GM18873 (cell line): ENCODE results near the gene TRAF3.

Experiments used
- ATAC-seq: cut with Tn5 transposase; IDR thresholded peaks from one replicate; pipeline ENCODE4 v1.9.1; 2021; ENCODE audit warnings: mild to moderate bottlenecking, moderate library complexity, moderate number of reproducible peaks; ENCODE audit not compliant: unreplicated experiment, low FRiP score

The TRAF3 gene

DNA sequence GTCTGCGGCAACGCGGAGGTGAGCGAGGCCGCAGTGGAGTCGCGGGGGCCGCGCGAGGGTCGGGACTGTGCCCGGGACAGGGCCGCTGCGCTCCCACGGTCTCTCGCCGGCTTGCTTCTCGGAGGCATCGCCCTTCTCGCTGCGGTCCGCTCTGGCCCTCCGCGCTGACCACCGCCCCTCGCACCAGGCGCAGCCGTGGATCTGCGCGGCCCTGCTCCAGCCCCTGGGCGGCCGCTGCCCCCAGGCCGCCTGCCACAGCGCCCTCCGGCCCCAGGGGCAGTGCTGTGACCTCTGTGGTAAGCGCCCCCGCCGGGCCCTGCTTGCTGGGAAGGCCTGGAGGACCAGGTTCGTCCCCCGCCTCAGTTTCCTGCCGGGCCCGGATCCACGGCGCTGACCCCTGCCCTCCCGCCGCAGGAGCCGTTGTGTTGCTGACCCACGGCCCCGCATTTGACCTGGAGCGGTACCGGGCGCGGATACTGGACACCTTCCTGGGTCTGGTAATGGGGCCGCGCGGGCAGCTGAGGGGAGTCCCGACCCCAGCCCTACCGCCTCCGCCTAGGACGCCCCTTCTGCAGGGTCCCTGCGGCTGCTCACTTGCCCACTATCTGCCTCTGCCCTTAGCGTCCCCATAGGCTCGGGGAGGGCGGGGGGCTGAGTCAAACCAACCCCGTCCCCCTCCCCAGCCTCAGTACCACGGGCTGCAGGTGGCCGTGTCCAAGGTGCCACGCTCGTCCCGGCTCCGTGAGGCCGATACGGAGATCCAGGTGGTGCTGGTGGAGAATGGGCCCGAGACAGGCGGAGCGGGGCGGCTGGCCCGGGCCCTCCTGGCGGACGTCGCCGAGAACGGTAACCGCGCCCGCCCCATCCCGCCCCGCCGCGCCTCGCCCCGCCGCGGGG is 152.2 kb downstream of the TRAF3 start:
- no peak for ATAC-seq

DNA sequence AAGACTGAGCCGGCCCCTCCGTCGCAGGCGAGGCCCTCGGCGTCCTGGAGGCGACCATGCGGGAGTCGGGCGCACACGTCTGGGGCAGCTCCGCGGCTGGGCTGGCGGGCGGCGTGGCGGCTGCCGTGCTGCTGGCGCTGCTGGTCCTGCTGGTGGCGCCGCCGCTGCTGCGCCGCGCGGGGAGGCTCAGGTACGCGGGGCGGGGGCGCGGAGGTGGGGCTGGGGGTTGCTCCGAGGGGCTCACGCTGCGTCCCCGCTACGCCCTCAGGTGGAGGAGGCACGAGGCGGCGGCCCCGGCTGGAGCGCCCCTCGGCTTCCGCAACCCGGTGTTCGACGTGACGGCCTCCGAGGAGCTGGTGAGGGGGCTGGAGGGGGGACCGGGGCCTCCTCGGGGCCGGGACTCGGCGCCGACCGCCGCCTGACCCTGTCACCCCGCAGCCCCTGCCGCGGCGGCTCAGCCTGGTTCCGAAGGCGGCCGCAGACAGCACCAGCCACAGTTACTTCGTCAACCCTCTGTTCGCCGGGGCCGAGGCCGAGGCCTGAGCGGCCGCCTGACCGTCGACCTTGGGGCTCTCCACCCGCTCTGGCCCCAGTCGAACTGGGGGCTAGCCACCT is 153.0 kb downstream of the TRAF3 start:
- ATAC-seq, result no peak

DNA sequence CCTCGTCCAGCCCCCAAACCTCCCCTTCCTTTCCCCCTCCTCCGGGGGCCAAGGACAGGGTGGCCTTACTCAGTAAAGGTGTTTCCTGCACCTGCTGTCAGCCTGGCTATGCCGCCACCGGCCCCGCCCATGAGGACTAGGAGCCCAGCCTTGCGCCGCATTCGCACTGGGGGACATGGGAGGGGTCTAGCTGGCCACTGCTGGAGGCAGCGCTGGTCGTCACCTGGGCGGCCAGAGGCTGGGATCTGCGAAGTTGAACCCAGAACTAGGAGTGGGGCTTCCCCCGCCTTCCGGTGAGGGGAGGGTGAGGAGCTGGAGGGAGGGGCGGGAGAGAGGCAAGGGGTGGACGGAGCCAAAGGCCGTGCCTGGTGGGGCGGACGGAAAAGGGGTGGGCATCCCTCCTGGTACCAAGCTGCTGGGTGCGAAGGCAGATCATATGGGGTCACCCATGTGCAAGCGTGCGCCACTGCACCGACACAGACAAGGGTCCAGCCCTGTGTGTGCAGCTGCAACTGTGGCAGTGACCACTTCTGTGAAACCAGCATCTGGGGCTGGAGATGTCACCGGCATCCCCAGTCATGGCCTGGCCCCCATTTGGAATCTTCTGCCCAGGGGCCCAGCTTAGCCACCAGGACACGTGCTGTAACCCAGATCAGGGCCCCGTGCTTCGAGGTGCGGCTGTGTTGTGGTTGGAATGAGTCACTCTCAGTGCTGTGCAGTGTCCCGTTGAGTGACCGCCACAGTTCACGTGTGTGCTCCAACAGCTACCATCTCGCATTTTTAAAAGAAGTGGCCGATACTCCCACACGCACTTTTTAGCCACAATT is 153.7 kb downstream of the TRAF3 start:
- no peak for ATAC-seq

- ATAC-seq, result no peak
Measured at GRCh38 chr14:102931580-102932285, 154.5 kb downstream of the TRAF3 start.

DNA sequence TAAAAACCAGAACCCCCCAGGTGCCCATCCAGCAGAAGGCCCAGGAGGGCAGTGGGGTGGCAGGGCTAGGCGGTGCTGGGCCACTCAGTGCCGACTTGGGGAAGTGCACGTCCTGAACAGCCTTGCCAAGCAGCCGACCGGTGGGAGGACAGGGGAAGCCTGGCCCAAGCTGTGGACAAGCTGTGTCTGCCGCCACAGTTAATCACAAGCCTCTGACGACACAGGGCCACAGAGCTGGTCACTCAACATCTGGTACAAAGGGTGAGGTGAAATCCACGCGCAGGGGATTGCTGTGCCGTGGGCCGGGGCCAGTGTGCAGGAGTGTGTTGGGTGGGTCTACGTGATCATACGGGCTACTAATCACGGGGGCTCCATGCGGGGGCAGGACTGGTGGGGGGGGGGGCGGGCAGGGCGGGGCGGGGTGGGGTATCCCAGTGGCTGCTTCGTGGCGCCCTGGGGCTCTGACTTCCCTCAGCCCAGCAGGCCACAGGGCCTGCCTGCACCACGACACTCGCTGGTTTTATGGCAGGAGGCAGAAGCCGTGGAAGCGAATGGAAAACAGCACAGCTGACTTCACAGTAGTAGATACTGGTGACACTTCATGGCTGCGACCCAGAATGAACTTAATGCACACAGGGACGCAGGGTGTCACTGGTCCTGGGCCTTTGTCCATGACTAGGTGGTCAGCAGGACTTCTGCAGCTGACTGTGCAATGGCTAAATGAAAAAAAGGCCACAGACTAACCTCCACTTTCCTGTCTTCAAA is 155.4 kb downstream of the TRAF3 start:
- no peak for ATAC-seq

DNA sequence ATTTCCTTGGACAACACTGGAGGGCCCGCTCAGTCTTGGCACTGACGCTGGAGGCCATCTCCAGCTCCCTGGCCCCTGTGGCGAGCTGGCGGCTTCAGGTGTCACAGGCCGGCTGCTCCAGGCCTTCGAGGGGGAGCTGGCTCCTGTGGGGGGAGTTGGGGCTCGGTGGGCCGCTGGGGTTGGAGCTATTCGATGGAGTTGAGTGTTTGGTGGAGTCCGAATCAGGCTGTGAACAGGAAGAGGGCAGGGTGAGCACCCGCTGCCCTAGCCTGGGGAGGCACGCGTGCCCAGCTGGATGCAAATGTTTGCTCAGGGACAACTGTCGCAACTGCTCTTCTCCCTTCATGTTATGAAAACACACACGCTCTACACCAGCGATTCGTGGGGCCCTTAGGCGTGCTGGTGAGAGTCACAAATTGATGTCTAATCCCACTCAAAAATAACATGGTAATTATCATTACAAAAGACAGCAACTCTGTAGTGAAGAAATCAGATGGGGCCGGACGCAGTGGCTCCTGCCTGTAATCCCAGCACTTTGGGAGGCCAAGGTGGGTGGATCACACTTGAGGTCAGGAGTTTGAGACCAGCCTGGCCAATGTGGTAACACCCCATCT is 156.5 kb downstream of the TRAF3 start:
- ATAC-seq, result no peak

DNA sequence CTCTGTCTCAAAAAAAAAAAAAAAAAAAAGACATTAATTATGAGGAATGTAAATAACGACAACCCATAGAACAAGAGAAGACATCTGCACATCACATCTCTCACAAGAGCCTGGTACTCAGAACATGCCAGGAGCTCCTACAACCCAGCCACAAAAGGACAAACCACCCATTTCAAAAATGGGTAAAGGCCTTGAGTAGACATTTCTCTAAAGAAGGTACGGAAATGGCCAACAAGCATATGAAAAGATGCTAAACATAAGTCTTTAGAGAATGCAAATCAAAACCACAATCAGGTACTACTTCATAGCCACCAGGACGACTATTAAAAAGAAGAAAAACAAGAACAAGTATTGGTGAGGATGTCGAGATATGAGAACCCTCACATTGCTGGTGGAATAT is 158.5 kb downstream of the TRAF3 start:
- ATAC-seq, result no peak

GRCh38 chr14:102937331-102938175 is 160.3 kb downstream of the TRAF3 start:
- ATAC-seq, result no peak

DNA sequence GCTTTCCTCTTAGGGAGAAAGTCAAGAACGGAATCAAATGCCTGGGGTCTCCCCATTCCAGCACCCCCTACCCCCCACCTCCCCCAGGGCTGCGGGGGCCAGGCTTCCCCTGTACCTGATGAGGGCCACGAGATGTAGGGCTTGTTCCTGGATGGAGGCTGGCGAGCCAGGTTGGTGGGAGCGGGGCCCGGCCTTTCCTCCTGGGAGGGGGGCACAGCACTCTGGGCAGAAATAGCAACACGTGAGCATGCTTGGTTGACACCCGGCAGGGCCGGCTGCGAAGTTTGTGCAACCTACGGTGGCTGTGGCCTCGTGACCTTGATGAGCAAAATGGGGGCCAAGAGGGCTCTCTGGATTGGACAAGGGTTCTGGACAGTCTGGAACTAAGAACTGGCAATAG is 160.9 kb downstream of the TRAF3 start:
- no peak for ATAC-seq

DNA sequence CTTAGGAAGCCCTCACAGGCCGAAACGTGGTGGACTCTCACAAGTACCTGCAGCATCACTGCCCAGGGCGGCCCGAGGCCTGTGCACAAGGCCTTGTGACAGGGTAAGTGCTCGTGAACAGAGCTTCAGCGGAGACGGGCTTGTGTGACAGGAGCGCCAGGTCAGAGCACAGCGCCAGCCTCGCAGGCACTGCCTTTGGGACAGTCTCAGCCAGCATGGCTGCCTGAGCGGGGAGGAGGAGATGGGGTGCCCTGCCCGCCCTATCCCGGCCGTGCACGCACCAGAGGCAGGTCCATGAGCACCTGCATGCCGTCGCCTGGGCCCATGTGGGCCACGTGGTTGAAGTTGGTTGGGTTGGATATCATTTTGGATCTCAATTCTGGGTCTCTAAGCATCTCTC is 162.1 kb downstream of the TRAF3 start:
- ATAC-seq, result no peak

GRCh38 chr14:102939820-102940561 is 162.7 kb downstream of the TRAF3 start:
- ATAC-seq, result no peak

DNA sequence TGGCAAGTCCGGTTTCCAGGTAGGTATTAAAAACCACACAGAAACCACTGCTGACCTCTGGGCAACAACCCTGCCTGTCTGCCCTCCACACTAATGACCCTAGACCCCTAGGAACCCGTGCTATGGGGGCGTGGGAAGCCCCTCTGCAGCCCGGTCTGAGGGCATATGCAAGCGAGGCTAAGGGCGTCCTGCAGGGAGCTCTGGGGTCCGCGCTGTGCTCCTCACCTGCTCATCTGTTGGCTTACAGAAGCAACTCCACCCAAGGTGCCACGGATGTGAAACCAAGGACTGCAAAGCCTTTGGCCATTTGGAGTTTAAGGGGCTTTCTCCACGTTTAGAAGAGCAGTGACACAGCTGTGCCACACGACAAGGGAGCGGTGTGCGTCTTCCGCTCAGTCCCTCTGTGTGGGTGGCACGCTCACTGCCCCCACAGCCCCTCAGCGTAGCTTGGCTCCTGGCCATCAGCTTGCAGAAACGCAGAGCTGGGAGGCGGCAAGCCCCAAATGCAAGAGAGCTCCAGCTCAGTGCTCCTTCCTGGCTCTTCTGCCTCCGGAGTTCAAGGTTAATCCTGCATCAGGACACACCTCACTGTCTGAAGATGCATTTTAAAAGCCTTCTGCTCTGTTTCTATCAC is 163.6 kb downstream of the TRAF3 start:
- no peak for ATAC-seq

GRCh38 chr14:102941419-102942011 is 164.3 kb downstream of the TRAF3 start:
- ATAC-seq, result no peak

GRCh38 chr14:102942069-102942468 is 164.8 kb downstream of the TRAF3 start:
- ATAC-seq, result no peak

- no peak for ATAC-seq
Measured at GRCh38 chr14:102943454-102943853, 166.2 kb downstream of the TRAF3 start.

- no peak for ATAC-seq
Measured at GRCh38 chr14:102943979-102944378, 166.7 kb downstream of the TRAF3 start.
